ENCODE data around the gene TNIK. TPM values are rescaled to one million over a fixed set of nuclear protein-coding genes. Genes with fewer than 3 reads are reported as not detected.
A peak's percentile ranks its signal among the peaks of the same experiment; 100 is the strongest.
"Not testable (repeated sequence)": the region's sequence is repeated elsewhere in the genome, so short reads cannot be mapped to it uniquely, and the experiment has no call there.

TNIK gene
- total RNA-seq, 1 donor from 2014 or later = 35.3 TPM

- no peak for DNase-seq
- no peak for TF ChIP-seq CTCF (IDR thresholded peaks at IDR 0.05)
- Histone ChIP-seq H3K36me3 (no peaks in the 10 kb centered on the region), H3K27me3 (no peaks in the 10 kb centered on the region), H3K4me3 (no peak overlapping the region), H3K4me1 (peaks cover 9% of the 10 kb centered on the region), H3K9me3 (no peaks in the 10 kb centered on the region), H3K27ac (no peak overlapping the region)
- no peak for ATAC-seq
- intact Hi-C loops (cut with DNase I) = no loop called here
These were observed 75.1 kb downstream of the TNIK start for GRCh38 chr3:171385086-171385485.

- Histone ChIP-seq H3K4me3 (no peak overlapping the region), H3K27ac (no peak overlapping the region), H3K27me3 (no peaks in the 10 kb centered on the region), H3K9me3 (no peaks in the 10 kb centered on the region), H3K36me3 (no peaks in the 10 kb centered on the region), H3K4me1 (peaks cover 9% of the 10 kb centered on the region)
- intact Hi-C loops (cut with DNase I) = no loop called here
- no peak for ATAC-seq
- TF ChIP-seq CTCF (IDR thresholded peaks at IDR 0.05) = no peak
- DNase-seq = no peak
These were observed 75.9 kb downstream of the TNIK start for GRCh38 chr3:171384101-171384891.

GRCh38 chr3:171383206-171384018 lies 76.8 kb downstream of the TNIK start:
- intact Hi-C loops (cut with DNase I) = no loop called here
- no peak for TF ChIP-seq CTCF (IDR thresholded peaks at IDR 0.05)
- no peak overlapping the region for H3K27ac ChIP-seq
- DNase-seq = no peak
- H3K36me3 ChIP-seq = no peaks in the 10 kb centered on the region
- no peak for ATAC-seq
- H3K9me3 ChIP-seq = no peaks in the 10 kb centered on the region
- no peaks in the 10 kb centered on the region for H3K27me3 ChIP-seq
- no peak overlapping the region for H3K4me3 ChIP-seq
- H3K4me1 ChIP-seq = peaks cover 9% of the 10 kb centered on the region

GRCh38 chr3:171382347-171382746 lies 77.9 kb downstream of the TNIK start:
- H3K27ac ChIP-seq; H3K4me3 ChIP-seq; intact Hi-C loops (cut with DNase I); H3K36me3 ChIP-seq; H3K4me1 ChIP-seq; DNase-seq; H3K27me3 ChIP-seq; H3K9me3 ChIP-seq: not testable (repeated sequence)
- ATAC-seq = peak; percentile 27

GRCh38 chr3:171380711-171381425 lies 79.3 kb downstream of the TNIK start:
- TF ChIP-seq CTCF (IDR thresholded peaks at IDR 0.05) = no peak
- ATAC-seq = no peak

More at GRCh38 chr3:171380711-171381425, 79.3 kb downstream of the TNIK start:
- Histone ChIP-seq H3K9me3 (no peaks in the 10 kb centered on the region), H3K27ac (no peak overlapping the region), H3K4me3 (no peak overlapping the region), H3K4me1 (peaks cover 9% of the 10 kb centered on the region), H3K27me3 (no peaks in the 10 kb centered on the region), H3K36me3 (no peaks in the 10 kb centered on the region)
- DNase-seq = no peak
- intact Hi-C loops (cut with DNase I) = no loop called here

Measured in upper lobe of right lung (tissue), 1 donor.